GM12865 (cell line): ENCODE results near the gene FOXO6.

Experiments
- DNase-seq: peaks from one replicate; pipeline ENCODE4 v3.0.0; 2010; ENCODE audit warnings: low read depth
- H3K4me3 ChIP-seq: 2 replicates; pipeline ENCODE4 v1.5.1; 2011; ENCODE audit warnings: mild to moderate bottlenecking, low read depth, low read length, control low read depth
- CTCF ChIP-seq: IDR thresholded peaks from 2 replicates; pipeline ENCODE4 v1.5.1; 2011; ENCODE audit warnings: low read length, control low read depth, low read depth, inconsistent platforms; ENCODE audit not compliant: insufficient read depth; ENCODE audit errors: missing control alignments

FOXO6 gene

GRCh38 chr1:41386196-41386663 lies 25.0 kb downstream of the FOXO6 start:
- no peak for DNase-seq
- TF ChIP-seq CTCF = no peak
- H3K4me3 ChIP-seq = no peak overlapping the region

- no peak for TF ChIP-seq CTCF
- no peak for DNase-seq
- H3K4me3 ChIP-seq = no peak overlapping the region
Measured at GRCh38 chr1:41387667-41388091, 26.4 kb downstream of the FOXO6 start.

GRCh38 chr1:41388510-41388909 lies 27.3 kb downstream of the FOXO6 start:
- DNase-seq = no peak
- H3K4me3 ChIP-seq = no peak overlapping the region
- no peak for TF ChIP-seq CTCF

GRCh38 chr1:41389009-41389408 lies 27.8 kb downstream of the FOXO6 start:
- no peak overlapping the region for H3K4me3 ChIP-seq
- no peak for DNase-seq
- TF ChIP-seq CTCF = no peak

- H3K4me3 ChIP-seq = no peak overlapping the region
- DNase-seq = no peak
- TF ChIP-seq CTCF = no peak
Measured at GRCh38 chr1:41390166-41390565, 28.9 kb downstream of the FOXO6 start.

- TF ChIP-seq CTCF = no peak
- DNase-seq = no peak
Measured at GRCh38 chr1:41390573-41390972, 29.3 kb downstream of the FOXO6 start.

GRCh38 chr1:41391834-41392527 lies 30.7 kb downstream of the FOXO6 start:
- DNase-seq = no peak
- H3K4me3 ChIP-seq = no peak overlapping the region
- TF ChIP-seq CTCF = no peak

More at GRCh38 chr1:41390573-41390972, 29.3 kb downstream of the FOXO6 start:
- H3K4me3 ChIP-seq = no peak overlapping the region
